ENCODE results near the gene SET. TPM values are rescaled to one million over a fixed set of nuclear protein-coding genes. Genes with fewer than 3 reads are reported as not detected.
A peak's percentile ranks its signal among the peaks of the same experiment; 100 is the strongest.

Gene SET
- total RNA-seq, 1 experiment from 2014 or later, result 1,009 TPM

DNA sequence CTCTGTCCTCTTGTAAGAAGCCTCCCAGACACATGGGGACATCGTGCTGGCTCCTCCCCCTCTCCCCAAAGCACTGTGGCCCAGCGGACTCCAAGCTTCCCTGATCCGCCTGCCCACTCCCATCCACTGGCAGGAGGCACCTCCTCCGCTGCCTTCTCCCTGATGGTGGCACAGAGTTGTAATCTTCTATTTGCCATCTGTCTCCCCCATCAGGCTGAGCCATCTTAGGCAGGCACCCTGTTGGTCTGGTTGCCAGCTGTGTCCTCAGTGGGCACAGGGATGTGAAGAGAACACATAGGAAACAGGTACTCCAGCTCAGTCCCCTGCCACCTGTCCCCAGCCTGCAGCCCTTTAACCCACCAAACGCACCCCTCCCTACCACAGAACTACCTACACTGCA lies 40.3 kb downstream of the SET start:
- Histone ChIP-seq H3K27me3 (replicated peaks; ENCODE audit: insufficient read depth, low read depth, low read length, poor library complexity) (no peaks in the 10 kb centered on the region), H3K27ac (ENCODE audit: low read depth, low read length, poor library complexity, severe bottlenecking) (no peak overlapping the region), H3K36me3 (ENCODE audit: insufficient read depth, low read length, poor library complexity, severe bottlenecking) (no peaks in the 10 kb centered on the region), H3K4me3 (ENCODE audit: low read depth, low read length, poor library complexity, severe bottlenecking) (no peak overlapping the region), H3K9me3 (ENCODE audit: low read depth, low read length, poor library complexity, severe bottlenecking) (no peaks in the 10 kb centered on the region), H3K4me1 (ENCODE audit: insufficient read depth, low read length, poor library complexity, severe bottlenecking) (peaks cover 29% of the 10 kb centered on the region)
- POLR2A ChIA-PET (ENCODE audit: low non-redundant PET), result no interaction called here
- no peak for DNase-seq (ENCODE audit: low spot score)
- CTCF ChIA-PET, result no interaction called here
- intact Hi-C loops (cut with micrococcal nuclease; ENCODE audit: unreplicated experiment), result no loop called here
- no TSS peak for BruUV-seq (replicated peaks)
- TF ChIP-seq EZH2 (IDR thresholded peaks at IDR 0.05; ENCODE audit: borderline replicate concordance, low read depth, low read length, poor library complexity, severe bottlenecking), result no peak
- TF ChIP-seq, protein P1, sequence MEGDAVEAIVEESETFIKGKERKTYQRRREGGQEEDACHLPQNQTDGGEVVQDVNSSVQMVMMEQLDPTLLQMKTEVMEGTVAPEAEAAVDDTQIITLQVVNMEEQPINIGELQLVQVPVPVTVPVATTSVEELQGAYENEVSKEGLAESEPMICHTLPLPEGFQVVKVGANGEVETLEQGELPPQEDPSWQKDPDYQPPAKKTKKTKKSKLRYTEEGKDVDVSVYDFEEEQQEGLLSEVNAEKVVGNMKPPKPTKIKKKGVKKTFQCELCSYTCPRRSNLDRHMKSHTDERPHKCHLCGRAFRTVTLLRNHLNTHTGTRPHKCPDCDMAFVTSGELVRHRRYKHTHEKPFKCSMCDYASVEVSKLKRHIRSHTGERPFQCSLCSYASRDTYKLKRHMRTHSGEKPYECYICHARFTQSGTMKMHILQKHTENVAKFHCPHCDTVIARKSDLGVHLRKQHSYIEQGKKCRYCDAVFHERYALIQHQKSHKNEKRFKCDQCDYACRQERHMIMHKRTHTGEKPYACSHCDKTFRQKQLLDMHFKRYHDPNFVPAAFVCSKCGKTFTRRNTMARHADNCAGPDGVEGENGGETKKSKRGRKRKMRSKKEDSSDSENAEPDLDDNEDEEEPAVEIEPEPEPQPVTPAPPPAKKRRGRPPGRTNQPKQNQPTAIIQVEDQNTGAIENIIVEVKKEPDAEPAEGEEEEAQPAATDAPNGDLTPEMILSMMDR (conservative IDR thresholded peaks at IDR 0.05; ENCODE audit: low read depth, low read length), result no peak

DNA sequence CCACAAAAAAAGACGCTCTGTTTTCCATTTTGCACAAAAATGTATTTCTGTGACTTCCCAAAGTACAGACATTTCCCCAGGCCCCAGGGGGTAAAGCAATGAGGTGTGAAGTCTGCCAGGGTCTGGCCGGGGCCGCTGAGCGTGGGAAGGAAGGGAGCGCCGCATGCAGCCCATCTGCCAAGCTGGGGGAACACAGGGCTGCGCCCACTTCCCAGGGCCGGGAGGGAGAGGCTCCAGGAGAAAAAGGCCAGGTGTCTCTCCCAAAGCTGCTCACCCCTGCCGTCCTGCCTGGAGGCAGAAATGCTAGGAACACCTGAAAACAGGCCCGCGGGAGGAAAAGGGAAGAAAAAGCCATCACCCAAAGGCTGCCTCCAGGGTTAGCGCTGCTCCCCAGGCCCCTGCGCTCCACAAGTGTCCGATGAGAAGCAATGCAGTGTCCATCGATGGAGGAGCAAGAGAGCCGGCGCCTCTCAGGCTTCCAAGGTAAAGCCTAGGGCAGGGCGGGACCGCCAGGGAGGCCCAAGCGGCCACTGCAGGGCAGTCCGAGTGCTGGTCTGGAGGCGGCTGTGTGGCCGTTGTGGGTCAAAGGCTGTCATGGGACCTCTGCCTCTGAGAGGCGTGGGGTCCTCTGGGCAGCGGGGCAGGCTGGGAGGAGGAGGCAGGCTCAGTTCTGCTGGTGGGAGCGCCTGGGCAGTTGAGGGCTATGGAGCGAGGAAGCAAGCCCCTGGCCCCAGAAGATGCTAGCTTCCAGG lies 40.9 kb downstream of the SET start:
- H3K4me1 ChIP-seq (ENCODE audit: insufficient read depth, low read length, poor library complexity, severe bottlenecking), result peaks cover 22% of the 10 kb centered on the region
- ChIA-PET CTCF (no interaction called here), POLR2A (ENCODE audit: low non-redundant PET) (no interaction called here)
- TF ChIP-seq EZH2 (IDR thresholded peaks at IDR 0.05; ENCODE audit: borderline replicate concordance, low read depth, low read length, poor library complexity, severe bottlenecking), result no peak
- TF ChIP-seq, protein P1 (conservative IDR thresholded peaks at IDR 0.05; ENCODE audit: low read depth, low read length), result no peak
- no peaks in the 10 kb centered on the region for H3K27me3 ChIP-seq (replicated peaks; ENCODE audit: insufficient read depth, low read depth, low read length, poor library complexity)
- H3K27ac ChIP-seq (ENCODE audit: low read depth, low read length, poor library complexity, severe bottlenecking), result peak overlapping the region; percentile 16
- H3K36me3 ChIP-seq (ENCODE audit: insufficient read depth, low read length, poor library complexity, severe bottlenecking), result no peaks in the 10 kb centered on the region
- intact Hi-C loops (cut with micrococcal nuclease; ENCODE audit: unreplicated experiment), result loop anchor here (5.0 kb wide), 1 partner anchor 197 kb away; no protein-coding TSS in a partner anchor
- no TSS peak for BruUV-seq (replicated peaks)
- no peak overlapping the region for H3K4me3 ChIP-seq (ENCODE audit: low read depth, low read length, poor library complexity, severe bottlenecking)
- DNase-seq (ENCODE audit: low spot score), result no peak
- H3K9me3 ChIP-seq (ENCODE audit: low read depth, low read length, poor library complexity, severe bottlenecking), result no peaks in the 10 kb centered on the region

DNA sequence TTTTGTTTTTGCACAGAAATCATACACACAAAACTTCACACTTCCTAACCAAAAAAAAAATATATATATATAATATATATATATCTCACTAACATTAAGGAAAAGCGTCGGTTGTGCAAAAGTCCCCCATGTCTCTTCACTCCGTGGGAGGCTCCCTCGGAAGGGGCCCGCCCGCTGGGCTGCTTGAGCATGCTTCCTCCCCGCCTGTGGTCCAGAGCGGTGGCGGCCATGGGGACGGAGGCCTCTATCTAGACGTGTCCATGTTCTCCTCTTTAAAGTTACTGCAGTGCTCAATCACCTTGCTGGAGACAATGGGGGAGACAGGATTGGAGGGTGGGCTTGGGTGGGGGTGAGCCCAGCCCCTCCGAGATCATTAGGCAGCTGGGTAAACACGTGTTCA lies 42.1 kb downstream of the SET start:
- H3K27ac ChIP-seq (ENCODE audit: low read depth, low read length, poor library complexity, severe bottlenecking), result no peak overlapping the region
- CTCF ChIA-PET, result no interaction called here
- BruUV-seq (replicated peaks), result no TSS peak
- H3K9me3 ChIP-seq (ENCODE audit: low read depth, low read length, poor library complexity, severe bottlenecking), result no peaks in the 10 kb centered on the region
- H3K4me1 ChIP-seq (ENCODE audit: insufficient read depth, low read length, poor library complexity, severe bottlenecking), result peaks cover 13% of the 10 kb centered on the region
- H3K4me3 ChIP-seq (ENCODE audit: low read depth, low read length, poor library complexity, severe bottlenecking), result no peak overlapping the region
- no peak for DNase-seq (ENCODE audit: low spot score)
- H3K36me3 ChIP-seq (ENCODE audit: insufficient read depth, low read length, poor library complexity, severe bottlenecking), result no peaks in the 10 kb centered on the region
- H3K27me3 ChIP-seq (replicated peaks; ENCODE audit: insufficient read depth, low read depth, low read length, poor library complexity), result no peaks in the 10 kb centered on the region
- TF ChIP-seq EZH2 (IDR thresholded peaks at IDR 0.05; ENCODE audit: borderline replicate concordance, low read depth, low read length, poor library complexity, severe bottlenecking), result no peak
- TF ChIP-seq, protein P1 (conservative IDR thresholded peaks at IDR 0.05; ENCODE audit: low read depth, low read length), result no peak
- intact Hi-C loops (cut with micrococcal nuclease; ENCODE audit: unreplicated experiment), result loop anchor here (5.0 kb wide), 1 partner anchor 196 kb away; no protein-coding TSS in a partner anchor
- POLR2A ChIA-PET (ENCODE audit: low non-redundant PET), result no interaction called here

Measured in A673 (cell line).